Mucosa of stomach (tissue), 1 donor: ENCODE measurements around the gene EXO5.
"Not testable (repeated sequence)": the region's sequence is repeated elsewhere in the genome, so short reads cannot be mapped to it uniquely, and the experiment has no call there.

Experiments
- H3K27me3 ChIP-seq: one replicate; pipeline ENCODE4 v1.7.0; 2013; ENCODE audit warnings: mild to moderate bottlenecking, low read length; ENCODE audit not compliant: control insufficient read depth, insufficient read depth
- H3K36me3 ChIP-seq: one replicate; pipeline ENCODE4 v1.7.0; 2013; ENCODE audit warnings: low read length; ENCODE audit not compliant: control insufficient read depth, insufficient read depth
- H3K4me1 ChIP-seq: one replicate; pipeline ENCODE4 v1.7.0; 2013; ENCODE audit warnings: mild to moderate bottlenecking, low read length; ENCODE audit not compliant: control insufficient read depth, insufficient read depth
- H3K4me3 ChIP-seq: one replicate; pipeline ENCODE4 v1.7.0; 2013; ENCODE audit warnings: low read length
- H3K9ac ChIP-seq: one replicate; pipeline ENCODE4 v1.7.0; 2013; ENCODE audit warnings: mild to moderate bottlenecking, low read length, moderate library complexity
- H3K9me3 ChIP-seq: one replicate; pipeline ENCODE4 v1.7.0; 2013; ENCODE audit warnings: mild to moderate bottlenecking, low read length, moderate library complexity; ENCODE audit not compliant: control insufficient read depth
- donor health status: Pancreatic carcinoma.

EXO5 gene, protein sequence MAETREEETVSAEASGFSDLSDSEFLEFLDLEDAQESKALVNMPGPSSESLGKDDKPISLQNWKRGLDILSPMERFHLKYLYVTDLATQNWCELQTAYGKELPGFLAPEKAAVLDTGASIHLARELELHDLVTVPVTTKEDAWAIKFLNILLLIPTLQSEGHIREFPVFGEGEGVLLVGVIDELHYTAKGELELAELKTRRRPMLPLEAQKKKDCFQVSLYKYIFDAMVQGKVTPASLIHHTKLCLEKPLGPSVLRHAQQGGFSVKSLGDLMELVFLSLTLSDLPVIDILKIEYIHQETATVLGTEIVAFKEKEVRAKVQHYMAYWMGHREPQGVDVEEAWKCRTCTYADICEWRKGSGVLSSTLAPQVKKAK

DNA sequence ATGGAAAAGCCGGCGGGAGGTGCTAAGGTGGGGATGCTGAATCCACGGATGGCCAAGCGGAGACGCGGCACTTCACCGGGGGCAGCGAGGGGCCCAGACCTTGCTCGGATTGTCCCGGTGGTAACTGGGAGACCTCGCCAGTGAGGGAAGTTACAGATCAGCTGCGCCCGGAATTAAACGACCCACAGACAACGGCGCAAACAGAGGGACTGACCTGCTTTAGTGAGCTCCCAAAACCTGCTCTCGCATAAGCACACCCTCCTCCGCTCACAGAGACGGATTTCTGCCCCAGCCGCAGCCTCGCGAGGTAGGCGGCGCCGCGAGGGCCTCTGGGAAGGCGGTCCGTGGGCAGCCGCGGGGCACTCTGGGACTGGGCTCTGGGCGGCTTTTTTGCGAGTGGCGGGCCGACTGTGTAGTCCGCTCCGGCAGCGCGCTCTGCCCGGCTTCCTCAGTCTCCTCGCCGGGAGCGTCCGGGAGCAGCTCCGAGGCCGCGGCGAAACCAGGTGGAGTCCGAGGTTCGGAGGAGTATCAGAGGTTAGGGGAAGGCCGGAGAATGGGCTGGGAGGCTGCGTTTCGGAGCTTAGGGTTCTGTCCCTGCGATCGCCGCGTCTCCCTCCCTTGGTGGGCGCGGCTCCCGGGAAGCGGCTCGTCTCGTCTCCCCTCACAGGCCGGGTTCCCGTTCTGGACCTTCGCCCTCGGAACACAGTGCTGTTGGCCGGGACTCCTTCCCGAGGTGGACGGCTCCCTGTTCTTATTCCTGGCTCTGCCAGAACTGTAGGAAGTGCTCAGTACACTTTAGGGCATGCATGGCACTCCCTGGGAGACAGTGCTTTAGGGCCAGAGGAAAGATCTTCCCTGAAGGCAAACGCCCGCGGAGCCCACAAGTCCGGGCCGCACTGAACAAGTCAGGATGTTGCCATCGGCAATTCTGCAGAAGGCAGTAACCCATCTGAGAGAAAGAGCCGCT is at the start of gene EXO5:
Gene EXO5 (plus strand): TSS at position 393 of the 967 bp plus-strand sequence. CDS start 5,778 bp downstream, outside the sequence.
- Histone ChIP-seq H3K9me3 (no peaks in the 10 kb centered on the region), H3K36me3 (no peaks in the 10 kb centered on the region), H3K4me3 (peak within 1 kb of the TSS; percentile 43), H3K27me3 (no peaks in the 10 kb centered on the region), H3K4me1 (peaks cover 6% of the 10 kb centered on the region), H3K9ac (peak within 1 kb of the TSS; percentile 64)

DNA sequence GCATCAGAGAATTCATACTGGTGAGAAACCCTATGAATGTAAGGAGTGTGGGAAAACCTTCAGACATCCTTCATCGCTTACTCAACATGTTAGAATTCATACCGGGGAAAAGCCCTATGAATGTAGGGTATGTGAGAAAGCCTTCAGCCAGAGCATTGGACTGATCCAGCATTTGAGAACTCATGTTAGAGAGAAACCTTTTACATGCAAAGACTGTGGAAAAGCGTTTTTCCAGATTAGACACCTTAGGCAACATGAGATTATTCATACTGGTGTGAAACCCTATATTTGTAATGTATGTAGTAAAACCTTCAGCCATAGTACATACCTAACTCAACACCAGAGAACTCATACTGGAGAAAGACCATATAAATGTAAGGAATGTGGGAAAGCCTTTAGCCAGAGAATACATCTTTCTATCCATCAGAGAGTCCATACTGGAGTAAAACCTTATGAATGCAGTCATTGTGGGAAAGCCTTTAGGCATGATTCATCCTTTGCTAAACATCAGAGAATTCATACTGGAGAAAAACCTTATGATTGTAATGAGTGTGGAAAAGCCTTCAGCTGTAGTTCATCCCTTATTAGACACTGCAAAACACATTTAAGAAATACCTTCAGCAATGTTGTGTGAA is 45.5 kb upstream of the EXO5 start:
- Histone ChIP-seq H3K9me3 (peaks cover 35% of the 10 kb centered on the region), H3K27me3 (no peaks in the 10 kb centered on the region), H3K4me1 (no peaks in the 10 kb centered on the region), H3K9ac (no peak overlapping the region), H3K4me3 (no peak overlapping the region), H3K36me3 (no peaks in the 10 kb centered on the region)

DNA sequence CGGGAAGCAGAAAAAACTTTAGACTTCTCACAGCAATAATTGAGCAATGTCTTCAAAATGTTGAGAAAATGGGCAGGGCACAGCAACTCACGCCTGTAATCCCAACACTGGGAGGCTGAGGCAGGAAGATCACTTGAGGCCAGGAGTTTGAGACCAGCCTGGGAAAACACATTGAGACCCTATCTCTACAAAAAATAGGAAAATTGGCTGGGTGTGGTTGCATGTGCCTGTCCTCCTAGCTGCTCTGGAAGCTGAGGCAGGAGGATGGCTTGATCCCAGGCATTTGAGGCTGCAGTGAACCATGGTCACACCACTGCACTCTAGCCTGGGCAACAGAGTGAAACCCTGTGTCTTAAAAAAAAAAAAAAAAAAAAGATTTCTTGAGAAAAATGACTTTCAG is 39.2 kb upstream of the EXO5 start:
- no peak overlapping the region for H3K9ac ChIP-seq
- H3K4me3 ChIP-seq = no peak overlapping the region
- peaks cover 11% of the 10 kb centered on the region for H3K9me3 ChIP-seq
- H3K4me1 ChIP-seq = no peaks in the 10 kb centered on the region
- no peaks in the 10 kb centered on the region for H3K27me3 ChIP-seq
- H3K36me3 ChIP-seq = no peaks in the 10 kb centered on the region

DNA sequence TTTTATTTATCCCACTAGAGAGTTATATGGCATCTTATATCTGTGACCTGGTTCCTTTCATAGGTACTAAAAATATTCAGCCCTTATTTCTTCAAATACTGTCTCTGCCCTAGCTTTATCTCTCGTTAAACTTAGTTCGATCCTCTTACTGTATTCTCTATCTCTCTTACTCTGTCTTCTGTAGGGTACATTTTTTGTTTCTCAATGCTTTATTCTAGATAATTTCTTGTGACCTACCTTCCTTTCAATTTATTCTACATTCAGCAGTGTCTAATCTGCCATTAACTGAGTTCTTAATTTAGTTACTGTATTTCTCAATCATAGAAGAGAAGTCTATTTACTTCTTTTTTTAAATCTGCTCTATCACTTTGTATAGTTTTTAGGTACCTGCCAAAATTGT is 33.3 kb upstream of the EXO5 start:
- H3K36me3 ChIP-seq = no peaks in the 10 kb centered on the region
- no peaks in the 10 kb centered on the region for H3K27me3 ChIP-seq
- no peak overlapping the region for H3K9ac ChIP-seq
- H3K4me1 ChIP-seq = no peaks in the 10 kb centered on the region
- H3K9me3 ChIP-seq = no peaks in the 10 kb centered on the region
- no peak overlapping the region for H3K4me3 ChIP-seq

DNA sequence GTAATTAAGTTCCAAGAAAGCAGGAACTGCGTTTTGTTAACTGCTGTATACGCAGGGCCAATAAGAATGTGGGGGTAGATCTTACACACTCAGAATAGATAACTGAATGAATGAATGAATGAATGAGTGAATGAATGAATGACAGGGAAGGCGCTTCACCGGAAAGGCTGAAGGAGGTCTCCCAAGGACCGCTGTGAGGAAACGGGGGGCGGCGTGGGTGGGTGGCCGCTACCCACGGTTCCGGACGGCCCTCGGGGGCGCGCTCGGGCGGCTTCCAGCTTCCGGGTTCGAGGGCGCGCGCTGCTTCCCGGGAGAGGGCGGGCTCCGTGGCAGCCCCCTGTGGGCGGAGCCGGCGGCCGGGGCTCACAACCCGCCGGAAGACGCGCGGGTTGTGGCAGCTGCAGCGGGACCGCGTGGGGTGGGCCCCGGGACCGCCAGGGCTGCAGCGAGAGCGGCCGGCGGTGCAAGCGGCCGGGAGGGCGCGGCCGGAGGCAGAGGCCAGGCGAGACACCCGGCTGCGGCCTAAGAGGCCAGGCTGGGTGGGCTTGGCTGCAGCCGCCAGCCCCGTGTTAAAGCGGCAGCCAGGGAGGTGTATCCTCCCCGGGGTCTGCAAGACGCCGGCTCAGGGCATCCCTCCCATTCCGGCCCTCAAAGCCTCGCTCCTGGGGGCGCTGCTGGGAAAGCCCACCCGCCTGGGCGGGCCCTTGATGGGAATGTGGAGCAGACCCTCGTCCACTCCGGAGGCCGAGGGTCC is 31.5 kb upstream of the EXO5 start, which contains the start of gene ZFP69:
Gene ZFP69 (plus strand): TSS at position 367 of the 754 bp plus-strand sequence. CDS start 2,072 bp downstream, outside the sequence.
- Histone ChIP-seq H3K4me1 (no peaks in the 10 kb centered on the region), H3K9ac (peak within 1 kb of the TSS; percentile 83), H3K36me3 (no peaks in the 10 kb centered on the region), H3K4me3 (peak within 1 kb of the TSS; percentile 71), H3K27me3 (no peaks in the 10 kb centered on the region), H3K9me3 (no peaks in the 10 kb centered on the region)

DNA sequence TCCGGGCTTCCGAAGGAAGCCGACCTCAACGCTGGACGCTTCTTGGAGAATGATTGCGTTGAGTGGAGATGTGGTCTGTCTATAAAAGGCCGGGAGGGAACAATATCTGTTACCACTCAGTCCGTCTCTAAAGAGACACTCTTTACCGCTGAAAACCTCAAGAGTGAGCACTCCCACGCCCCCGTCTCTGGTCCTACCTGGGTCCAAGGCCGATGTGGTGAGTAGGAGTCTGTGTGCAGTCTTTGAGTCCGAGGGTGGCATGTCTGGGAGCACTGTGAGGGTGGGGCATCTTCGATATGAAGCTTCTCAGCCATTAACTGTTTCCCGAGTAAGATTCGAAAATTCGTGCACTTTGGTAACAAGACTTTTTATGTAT is 30.9 kb upstream of the EXO5 start:
- Histone ChIP-seq H3K4me1 (no peaks in the 10 kb centered on the region), H3K27me3 (no peaks in the 10 kb centered on the region), H3K9ac (peak overlapping the region; percentile 83), H3K9me3 (no peaks in the 10 kb centered on the region), H3K36me3 (no peaks in the 10 kb centered on the region), H3K4me3 (peak overlapping the region; percentile 71)

DNA sequence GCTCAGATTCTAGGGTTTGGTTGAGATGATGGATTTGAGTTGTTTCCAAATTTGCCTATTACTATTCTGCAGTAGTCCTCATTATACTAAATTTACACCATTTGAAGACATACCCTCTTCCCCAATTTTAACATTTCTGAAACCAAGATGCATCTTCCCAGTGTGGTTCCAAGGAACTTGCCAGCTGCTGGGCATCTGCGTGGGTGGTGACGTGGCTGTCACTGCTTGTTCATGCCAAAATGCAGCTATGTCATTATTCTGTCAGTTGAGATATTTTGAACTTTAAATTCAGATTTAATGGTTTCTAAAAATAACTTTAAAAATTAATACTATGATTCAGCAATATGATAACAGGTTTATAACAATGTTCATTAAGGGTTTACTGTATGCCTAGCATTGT is 30.3 kb upstream of the EXO5 start:
- no peak overlapping the region for H3K9ac ChIP-seq
- H3K27me3 ChIP-seq = no peaks in the 10 kb centered on the region
- H3K36me3 ChIP-seq = no peaks in the 10 kb centered on the region

DNA sequence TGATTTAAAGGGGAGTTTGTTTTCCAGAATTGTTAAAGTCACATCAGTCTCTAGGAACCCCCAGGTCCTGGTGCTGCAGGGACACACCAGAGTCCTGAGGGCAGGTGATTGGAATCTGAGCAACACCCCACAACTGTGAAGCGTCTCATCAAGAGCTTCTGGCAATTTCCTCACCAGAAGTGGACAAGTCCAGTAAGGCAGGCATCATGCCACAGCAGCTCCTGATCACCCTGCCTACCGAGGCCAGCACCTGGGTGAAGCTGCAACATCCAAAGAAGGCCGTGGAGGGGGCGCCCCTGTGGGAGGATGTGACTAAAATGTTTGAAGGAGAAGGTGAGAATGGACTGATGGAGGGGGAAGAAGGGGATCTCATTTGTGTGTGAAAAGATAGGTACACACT is 29.4 kb upstream of the EXO5 start:
- H3K36me3 ChIP-seq = no peaks in the 10 kb centered on the region
- no peaks in the 10 kb centered on the region for H3K27me3 ChIP-seq
- H3K9ac ChIP-seq = no peak overlapping the region
- no peaks in the 10 kb centered on the region for H3K4me1 ChIP-seq
- H3K4me3 ChIP-seq = no peak overlapping the region
- H3K9me3 ChIP-seq = no peaks in the 10 kb centered on the region

More for the DNA sequence above, 30.3 kb upstream of the EXO5 start:
- Histone ChIP-seq H3K4me3 (peak overlapping the region; percentile 71), H3K9me3 (no peaks in the 10 kb centered on the region), H3K4me1 (no peaks in the 10 kb centered on the region)

DNA sequence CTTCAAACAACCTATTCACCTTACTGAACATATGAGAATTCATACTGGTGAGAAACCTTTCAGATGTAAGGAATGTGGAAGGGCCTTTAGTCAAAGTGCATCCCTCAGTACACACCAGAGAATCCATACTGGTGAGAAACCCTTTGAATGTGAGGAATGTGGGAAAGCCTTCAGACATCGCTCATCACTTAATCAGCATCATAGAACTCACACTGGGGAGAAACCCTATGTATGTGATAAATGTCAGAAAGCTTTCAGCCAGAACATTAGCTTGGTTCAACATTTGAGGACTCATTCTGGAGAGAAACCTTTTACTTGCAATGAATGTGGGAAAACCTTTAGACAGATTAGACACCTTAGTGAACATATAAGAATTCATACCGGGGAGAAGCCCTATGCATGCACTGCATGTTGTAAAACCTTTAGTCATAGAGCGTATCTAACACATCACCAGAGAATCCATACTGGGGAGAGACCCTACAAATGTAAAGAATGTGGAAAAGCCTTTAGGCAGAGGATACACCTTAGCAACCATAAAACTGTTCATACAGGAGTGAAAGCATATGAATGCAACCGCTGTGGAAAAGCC is 13.2 kb upstream of the EXO5 start:
- no peak overlapping the region for H3K4me3 ChIP-seq
- no peaks in the 10 kb centered on the region for H3K27me3 ChIP-seq
- H3K4me1 ChIP-seq = no peaks in the 10 kb centered on the region
- H3K9ac ChIP-seq = no peak overlapping the region
- H3K9me3 ChIP-seq = peaks cover 5% of the 10 kb centered on the region
- no peaks in the 10 kb centered on the region for H3K36me3 ChIP-seq

DNA sequence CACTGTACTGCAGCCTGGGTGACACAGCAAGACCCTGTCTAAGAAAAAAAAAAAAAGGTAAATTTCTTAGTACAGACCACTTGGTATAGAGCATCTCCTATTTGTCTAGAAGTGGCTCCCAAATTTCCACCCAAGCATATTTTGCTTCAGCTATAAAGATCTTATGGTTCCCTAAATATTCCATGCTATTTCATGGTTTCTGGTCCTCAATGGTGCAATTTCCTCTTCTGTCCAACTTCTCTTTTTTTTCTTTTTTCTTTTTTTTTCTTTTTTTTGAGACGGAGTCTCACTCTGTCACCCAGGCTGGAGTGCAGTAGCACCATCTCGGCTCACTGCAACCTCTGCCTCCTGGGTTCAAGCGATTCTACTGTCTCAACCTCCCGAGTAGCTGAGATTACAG is 5.9 kb upstream of the EXO5 start:
- H3K4me3 ChIP-seq, H3K36me3 ChIP-seq, H3K4me1 ChIP-seq, H3K27me3 ChIP-seq, H3K9me3 ChIP-seq, H3K9ac ChIP-seq: not testable (repeated sequence)

- Histone ChIP-seq H3K9me3 (no peaks in the 10 kb centered on the region), H3K36me3 (no peaks in the 10 kb centered on the region), H3K4me1 (peaks cover 6% of the 10 kb centered on the region), H3K9ac (peak overlapping the region; percentile 64), H3K4me3 (peak overlapping the region; percentile 43), H3K27me3 (no peaks in the 10 kb centered on the region)
Measured at GRCh38 chr1:40507973-40508372, 594 bp upstream of the EXO5 start.
